IMR-90 (cell line): ENCODE data around the gene JADE3. TPM values are rescaled to one million over a fixed set of nuclear protein-coding genes. Genes with fewer than 3 reads are reported as not detected.

Source experiments
- ATAC-seq: fragments of 200-7000 bp; cut with Tn5 transposase; 2 replicates; pipeline ENCODE4 v1.9.1; 2020; ENCODE audit warnings: low read depth, mild to moderate bottlenecking, moderate library complexity
- BruUV-seq: library from RNA; stranded (reverse); fragments of 400-500 nt; replicated peaks from 2 replicates; lab custom pipeline; 2021; lab: Mats Ljungman, UMichigan
- CTCF ChIA-PET: fragments of 300-600 bp; formaldehyde crosslinking; extraction: SDS; loops from one replicate; lab custom pipeline; 2021; ENCODE audit warnings: antibody characterized with exemption; lab: Yijun Ruan, JAX
- POLR2A ChIA-PET: fragments of 300-600 bp; sonication (Branson Sonifier 250); formaldehyde crosslinking; loops from one replicate; lab custom pipeline; 2022; ENCODE audit warnings: antibody characterized with exemption; ENCODE audit not compliant: unreplicated experiment; lab: Charles Lee
- DNase-seq: peaks from one replicate; pipeline ENCODE4 v3.0.0; 2013
- H2AFZ ChIP-seq: replicated peaks from 2 replicates; pipeline ENCODE3; 2013; ENCODE audit warnings: low read length, mild to moderate bottlenecking; ENCODE audit not compliant: poor library complexity
- H2AK5ac ChIP-seq: 2 replicates; pipeline ENCODE4 v1.6.1; 2013; ENCODE audit warnings: low read depth, low read length, inconsistent platforms
- H2AK9ac ChIP-seq: replicated peaks from 2 replicates; pipeline ENCODE3; 2013; ENCODE audit warnings: mild to moderate bottlenecking, low read depth, low read length, moderate library complexity; ENCODE audit not compliant: poor library complexity
- H2BK120ac ChIP-seq: 2 replicates; pipeline ENCODE4 v1.6.1; 2013; ENCODE audit warnings: low read depth, low read length, inconsistent platforms
- H2BK15ac ChIP-seq: 3 replicates; pipeline ENCODE4 v1.6.1; 2013; ENCODE audit warnings: low read depth, low read length, inconsistent platforms
- H2BK20ac ChIP-seq: 2 replicates; pipeline ENCODE4 v1.6.1; 2013; ENCODE audit warnings: low read depth, mild to moderate bottlenecking, inconsistent platforms, low read length, moderate library complexity
- H2BK5ac ChIP-seq: 2 replicates; pipeline ENCODE4 v1.6.1; 2013; ENCODE audit warnings: mild to moderate bottlenecking, low read depth, low read length, inconsistent platforms; ENCODE audit not compliant: poor library complexity, severe bottlenecking
- H3K14ac ChIP-seq: replicated peaks from 2 replicates; pipeline ENCODE4 v1.6.1; 2013; ENCODE audit warnings: low read depth, low read length, inconsistent platforms
- H3K18ac ChIP-seq: 2 replicates; pipeline ENCODE4 v1.6.1; 2013; ENCODE audit warnings: low read depth, low read length, control low read depth
- H3K23ac ChIP-seq: 2 replicates; pipeline ENCODE4 v1.6.1; 2013; ENCODE audit warnings: low read depth, low read length, inconsistent platforms
- H3K27ac ChIP-seq: 2 replicates; pipeline ENCODE4 v1.5.1; 2013; ENCODE audit warnings: mild to moderate bottlenecking, control low read depth, low read length; ENCODE audit not compliant: insufficient read depth
- H3K27me3 ChIP-seq: 2 replicates; pipeline ENCODE4 v1.6.1; 2013; ENCODE audit warnings: low read length; ENCODE audit not compliant: control insufficient read depth, insufficient read depth
- H3K36me3 ChIP-seq: 2 replicates; pipeline ENCODE4 v1.6.1; 2013; ENCODE audit warnings: low read length, mixed read lengths; ENCODE audit not compliant: control insufficient read depth, insufficient read depth
- H3K4ac ChIP-seq: 2 replicates; pipeline ENCODE4 v1.6.1; 2013; ENCODE audit warnings: low read depth, low read length, inconsistent platforms
- H3K4me1 ChIP-seq: 2 replicates; pipeline ENCODE4 v1.6.1; 2013; ENCODE audit warnings: low read length, mixed read lengths; ENCODE audit not compliant: control insufficient read depth, insufficient read depth
- H3K4me2 ChIP-seq: 2 replicates; pipeline ENCODE4 v1.6.1; 2013; ENCODE audit warnings: low read depth, mild to moderate bottlenecking, control low read depth, low read length, moderate library complexity
- H3K4me3 ChIP-seq: 2 replicates; pipeline ENCODE4 v1.5.1; 2013; ENCODE audit warnings: low read depth, mild to moderate bottlenecking, control low read depth, low read length, moderate library complexity; ENCODE audit not compliant: insufficient read depth
- H3K56ac ChIP-seq: 2 replicates; pipeline ENCODE4 v1.6.1; 2013; ENCODE audit warnings: low read length, inconsistent platforms; ENCODE audit not compliant: insufficient read depth; ENCODE audit errors: extremely low read depth
- H3K79me1 ChIP-seq, 2 experiments: 2 replicates each; pipeline ENCODE4 v1.6.1; 2013; ENCODE audit warnings: low read length in 2 of 2, inconsistent platforms in 1 of 2, low read depth in 1 of 2
- H3K9ac ChIP-seq: 2 replicates; pipeline ENCODE4 v1.6.1; 2013; ENCODE audit warnings: low read depth, low read length, control low read depth
- H3K9me1 ChIP-seq: 2 replicates; pipeline ENCODE4 v1.6.1; 2013; ENCODE audit warnings: low read length, inconsistent platforms; ENCODE audit not compliant: insufficient read depth
- H3K9me3 ChIP-seq: 2 replicates; pipeline ENCODE4 v1.6.1; 2013; ENCODE audit warnings: low read length; ENCODE audit not compliant: control insufficient read depth, insufficient read depth
- H4K20me1 ChIP-seq: 2 replicates; pipeline ENCODE4 v1.6.1; 2013; ENCODE audit warnings: low read length, inconsistent platforms; ENCODE audit not compliant: insufficient read depth
- H4K5ac ChIP-seq: 2 replicates; pipeline ENCODE4 v1.6.1; 2013; ENCODE audit warnings: mild to moderate bottlenecking, low read depth, low read length, control low read depth
- H4K8ac ChIP-seq, 2 experiments: 2 replicates each; pipeline ENCODE4 v1.6.1; 2013; ENCODE audit warnings: low read depth in 2 of 2, low read length in 2 of 2, control low read depth in 1 of 2, inconsistent platforms in 1 of 2
- H4K91ac ChIP-seq: 2 replicates; pipeline ENCODE4 v1.6.1; 2013; ENCODE audit warnings: low read depth, low read length, inconsistent platforms; ENCODE audit not compliant: insufficient read depth
- CEBPB ChIP-seq: IDR thresholded peaks from 2 replicates; pipeline ENCODE4 v1.6.1; 2012; ENCODE audit warnings: low read depth, low read length, improper control_type of control experiment
- MXI1 ChIP-seq: IDR thresholded peaks from 2 replicates; pipeline ENCODE4 v1.6.1; 2012; ENCODE audit warnings: low read depth, mild to moderate bottlenecking, low read length, moderate library complexity, borderline replicate concordance
- NFE2L2 ChIP-seq: fragments of 150-350 bp; IDR thresholded peaks from 2 replicates; pipeline ENCODE4 v1.6.1; 2016; ENCODE audit warnings: low read depth, mild to moderate bottlenecking, low read length
- POLR2A ChIP-seq: IDR thresholded peaks from 2 replicates; pipeline ENCODE4 v1.6.1; 2012; ENCODE audit warnings: mild to moderate bottlenecking, low read depth, low read length
- RAD21 ChIP-seq: IDR thresholded peaks from 2 replicates; pipeline ENCODE4 v1.6.1; 2012; ENCODE audit warnings: low read length, improper control_type of control experiment
- RCOR1 ChIP-seq: IDR thresholded peaks from 2 replicates; pipeline ENCODE4 v1.6.1; 2012; ENCODE audit warnings: mild to moderate bottlenecking, low read length, improper control_type of control experiment; ENCODE audit not compliant: insufficient replicate concordance
- USF2 ChIP-seq: fragments of 150-350 bp; IDR thresholded peaks from 2 replicates; pipeline ENCODE4 v1.6.1; 2017; ENCODE audit warnings: mild to moderate bottlenecking, antibody characterized with exemption, low read length, low read depth
- WGBS, 2 experiments: methylation state at CpG; one replicate each; pipeline versions ENCODE4 v1.1.5 to v1.1.7; 2013; ENCODE audit warnings: missing lambda C conversion rate in 2 of 2; ENCODE audit not compliant: insufficient read length in 1 of 2; ENCODE audit errors: extremely low coverage in 2 of 2; 5-methylcytosine and 5-hydroxymethylcytosine counted together
- dilution Hi-C: fragments of 300-500 bp; cut with HindIII; formaldehyde crosslinking; loops from one replicate; pipeline ENCODE4 v1.14.3; 2018; ENCODE audit warnings: low sequenced_read_pairs; ENCODE audit not compliant: unreplicated experiment
- in situ Hi-C: fragments of 300-500 bp; cut with MboI; formaldehyde crosslinking; loops from 3 replicates; pipeline ENCODE4 v1.14.3; 2019; ENCODE audit warnings: low sequenced_read_pairs, inconsistent platforms, mixed read lengths
- intact Hi-C: fragments of 100-400 bp; cut with micrococcal nuclease; formaldehyde crosslinking; loops from 2 replicates; pipeline ENCODE4 v1.10.0; 2022
- polyA plus RNA-seq, 3 experiments: library from polyadenylated mRNA; depleted of rRNA; stranded (reverse); fragments of >200 nt; gene quantifications; 2 replicates each; pipeline ENCODE4 v1.2.3, GENCODE V29; 2012; ENCODE audit warnings: low replicate concordance in 1 of 3
- total RNA-seq: library from RNA; depleted of rRNA; stranded (reverse); fragments of >200 nt; gene quantifications from 2 replicates; pipeline ENCODE4 v1.2.3, GENCODE V29; 2012

The JADE3 gene
- total and polyA plus RNA-seq, 2 of the 4 experiments (the other 2 are of a cell fraction): 2.1 to 4.7 TPM

- Histone ChIP-seq H4K91ac (no peak overlapping the region), H3K9me1 (no peaks in the 10 kb centered on the region), H3K27ac (no peak overlapping the region), H3K14ac (no peak overlapping the region), H3K56ac (no peak overlapping the region), H4K5ac (no peak overlapping the region), H3K27me3 (no peaks in the 10 kb centered on the region), H3K4me1 (no peaks in the 10 kb centered on the region; the same call in 1 of the 2 replicates), H3K9me3 (no peaks in the 10 kb centered on the region), H3K4me3 (no peak overlapping the region), H3K4ac (no peak overlapping the region), H2BK120ac (no peak overlapping the region), H3K23ac (no peak overlapping the region), H3K18ac (no peak overlapping the region), H2BK15ac (no peak overlapping the region), H2AK9ac (no peak overlapping the region), H3K4me2 (no peak overlapping the region), H2AK5ac (no peak overlapping the region), H3K9ac (no peak overlapping the region), H4K20me1 (no peaks in the 10 kb centered on the region), H3K79me1 (peaks cover 3 to 19% of the 10 kb centered on the region in 2 experiments; a peak in 3 of 4 replicates), H4K8ac (no peak overlapping the region), H2BK20ac (no peak overlapping the region), H3K36me3 (no peaks in the 10 kb centered on the region), H2BK5ac (peak overlapping the region; percentile 80), H2AFZ (no peak overlapping the region)
- dilution Hi-C loops: no loop called here
- ATAC-seq (peak; percentile 51), DNase-seq (peak; percentile 77)
- POLR2A ChIA-PET: no interaction called here
- CTCF ChIA-PET: no interaction called here
- no TSS peak for BruUV-seq
- WGBS, 2 experiments: no CpG with 5 or more reads among the region's 4 CpGs
- intact Hi-C loops: no loop called here
- in situ Hi-C loops: no loop called here
- TF ChIP-seq RAD21 (no peak), CEBPB (no peak), POLR2A (no peak), RCOR1 (no peak), MXI1 (no peak), USF2 (peak; percentile 36; the same call in 1 of the 2 replicates), NFE2L2 (no peak)
These were observed 46.9 kb upstream of the JADE3 start for GRCh38 chrX:46865281-46865680.
